ENCODE results near the gene COLEC11. TPM values are rescaled to one million over a fixed set of nuclear protein-coding genes. Genes with fewer than 3 reads are reported as not detected.

COLEC11 gene
- total and polyA plus RNA-seq, 2 of the 13 experiments (the other 11 are each of a cell fraction or from before 2014, with no cell fraction given) = 1.5 to 3.0 TPM

DNA sequence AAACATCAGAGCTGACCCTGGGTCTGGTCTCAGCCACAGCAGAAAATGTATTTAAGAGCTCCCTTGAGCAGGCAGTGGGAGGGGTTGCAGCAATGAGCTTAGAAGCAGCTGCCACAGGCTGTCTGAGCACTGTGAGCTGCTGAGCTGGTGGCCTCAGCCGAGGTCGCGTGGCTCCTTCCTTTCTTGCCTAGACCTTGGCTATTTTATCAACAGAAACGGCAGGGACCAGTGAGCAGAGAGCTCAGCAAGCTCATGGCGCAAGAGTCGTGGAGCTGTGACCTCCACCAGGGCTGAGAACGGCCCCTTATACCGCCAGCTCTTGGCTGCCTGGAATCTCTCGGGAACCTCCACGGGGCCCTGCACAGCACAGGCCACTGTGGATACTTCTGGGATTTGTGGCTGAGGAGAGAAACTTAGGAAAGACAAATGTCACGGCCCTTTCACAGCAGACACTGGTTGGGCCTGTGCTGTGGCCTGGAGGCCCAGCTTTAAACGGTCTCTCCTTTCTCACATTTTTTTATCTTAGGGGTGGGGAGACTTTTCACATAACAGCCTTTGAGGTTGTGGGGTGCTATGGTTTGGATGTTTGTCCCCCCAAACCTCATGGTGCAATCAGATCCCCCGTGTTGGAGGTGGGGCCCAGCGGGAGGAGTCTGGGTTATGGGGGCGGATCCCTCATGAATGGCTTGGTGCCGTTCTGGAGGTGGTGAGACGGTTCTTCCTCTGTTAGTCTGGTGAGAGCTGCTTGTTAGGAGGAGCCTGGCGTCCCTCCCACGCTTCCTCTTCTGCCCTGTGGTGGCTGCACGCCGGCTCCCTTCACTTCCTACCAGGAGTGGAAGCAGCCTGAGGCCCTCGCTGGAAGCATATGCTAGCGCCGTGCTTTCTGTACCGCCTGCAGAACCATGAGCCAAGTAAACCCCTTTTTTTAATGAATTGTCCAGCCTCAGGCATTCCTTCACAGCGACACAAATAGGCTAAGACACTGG, 64.8 kb downstream of the COLEC11 start (continued):
- TF ChIP-seq DNMT1 (CRISPR knock-in tag; IDR thresholded peaks at IDR 0.05) (peak; percentile 61; the same call in 1 of the 2 replicates), RXRB (CRISPR knock-in tag; IDR thresholded peaks at IDR 0.05; ENCODE audit: borderline replicate concordance) (no peak), NFIB (CRISPR knock-in tag; IDR thresholded peaks at IDR 0.05; ENCODE audit: borderline replicate concordance) (no peak), ZSCAN12 (CRISPR knock-in tag; IDR thresholded peaks at IDR 0.05) (no peak), ERF (CRISPR knock-in tag; IDR thresholded peaks at IDR 0.05) (no peak), FOXM1 (CRISPR knock-in tag; IDR thresholded peaks at IDR 0.05) (no peak), ZNF430 (CRISPR knock-in tag; IDR thresholded peaks at IDR 0.05) (peak; percentile 17; the same call in 1 of the 2 replicates), NCOA5 (CRISPR knock-in tag; IDR thresholded peaks at IDR 0.05) (no peak), PPARG (CRISPR knock-in tag; conservative IDR thresholded peaks at IDR 0.05) (no peak), MTF2 (CRISPR knock-in tag; IDR thresholded peaks at IDR 0.05; ENCODE audit: borderline replicate concordance) (no peak), ZNF652 (CRISPR knock-in tag; IDR thresholded peaks at IDR 0.05; ENCODE audit: borderline replicate concordance, low read depth) (no peak), ZMAT3 (CRISPR knock-in tag; conservative IDR thresholded peaks at IDR 0.05) (no peak), ZNF337 (CRISPR knock-in tag; IDR thresholded peaks at IDR 0.05; ENCODE audit: borderline replicate concordance, low read depth) (no peak), ZNF577 (CRISPR knock-in tag; IDR thresholded peaks at IDR 0.05; ENCODE audit: borderline replicate concordance, low read depth) (no peak), ZNF572 (CRISPR knock-in tag; IDR thresholded peaks at IDR 0.05) (no peak), MED8 (CRISPR knock-in tag; IDR thresholded peaks at IDR 0.05; ENCODE audit: insufficient replicate concordance) (no peak), ZNF274 (CRISPR knock-in tag; IDR thresholded peaks at IDR 0.05) (peak; percentile 51; the same call in 1 of the 2 replicates), ZNF883 (CRISPR knock-in tag; IDR thresholded peaks at IDR 0.05; ENCODE audit: not compliant biosample characterization) (no peak), MXI1 (IDR thresholded peaks at IDR 0.05; ENCODE audit: borderline replicate concordance, low read depth, low read length) (no peak), PRMT3 (CRISPR knock-in tag; IDR thresholded peaks at IDR 0.05; ENCODE audit: borderline replicate concordance, low read depth) (0 out of 2 replicates have a peak, but pooled peaks have one; percentile 38), FOSL1 (CRISPR knock-in tag; IDR thresholded peaks at IDR 0.05; ENCODE audit: borderline replicate concordance) (no peak)
- TF ChIP-seq, protein P1, sequence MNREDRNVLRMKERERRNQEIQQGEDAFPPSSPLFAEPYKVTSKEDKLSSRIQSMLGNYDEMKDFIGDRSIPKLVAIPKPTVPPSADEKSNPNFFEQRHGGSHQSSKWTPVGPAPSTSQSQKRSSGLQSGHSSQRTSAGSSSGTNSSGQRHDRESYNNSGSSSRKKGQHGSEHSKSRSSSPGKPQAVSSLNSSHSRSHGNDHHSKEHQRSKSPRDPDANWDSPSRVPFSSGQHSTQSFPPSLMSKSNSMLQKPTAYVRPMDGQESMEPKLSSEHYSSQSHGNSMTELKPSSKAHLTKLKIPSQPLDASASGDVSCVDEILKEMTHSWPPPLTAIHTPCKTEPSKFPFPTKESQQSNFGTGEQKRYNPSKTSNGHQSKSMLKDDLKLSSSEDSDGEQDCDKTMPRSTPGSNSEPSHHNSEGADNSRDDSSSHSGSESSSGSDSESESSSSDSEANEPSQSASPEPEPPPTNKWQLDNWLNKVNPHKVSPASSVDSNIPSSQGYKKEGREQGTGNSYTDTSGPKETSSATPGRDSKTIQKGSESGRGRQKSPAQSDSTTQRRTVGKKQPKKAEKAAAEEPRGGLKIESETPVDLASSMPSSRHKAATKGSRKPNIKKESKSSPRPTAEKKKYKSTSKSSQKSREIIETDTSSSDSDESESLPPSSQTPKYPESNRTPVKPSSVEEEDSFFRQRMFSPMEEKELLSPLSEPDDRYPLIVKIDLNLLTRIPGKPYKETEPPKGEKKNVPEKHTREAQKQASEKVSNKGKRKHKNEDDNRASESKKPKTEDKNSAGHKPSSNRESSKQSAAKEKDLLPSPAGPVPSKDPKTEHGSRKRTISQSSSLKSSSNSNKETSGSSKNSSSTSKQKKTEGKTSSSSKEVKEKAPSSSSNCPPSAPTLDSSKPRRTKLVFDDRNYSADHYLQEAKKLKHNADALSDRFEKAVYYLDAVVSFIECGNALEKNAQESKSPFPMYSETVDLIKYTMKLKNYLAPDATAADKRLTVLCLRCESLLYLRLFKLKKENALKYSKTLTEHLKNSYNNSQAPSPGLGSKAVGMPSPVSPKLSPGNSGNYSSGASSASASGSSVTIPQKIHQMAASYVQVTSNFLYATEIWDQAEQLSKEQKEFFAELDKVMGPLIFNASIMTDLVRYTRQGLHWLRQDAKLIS (CRISPR knock-in tag; IDR thresholded peaks at IDR 0.05) = no peak
- TF ChIP-seq, protein P2, sequence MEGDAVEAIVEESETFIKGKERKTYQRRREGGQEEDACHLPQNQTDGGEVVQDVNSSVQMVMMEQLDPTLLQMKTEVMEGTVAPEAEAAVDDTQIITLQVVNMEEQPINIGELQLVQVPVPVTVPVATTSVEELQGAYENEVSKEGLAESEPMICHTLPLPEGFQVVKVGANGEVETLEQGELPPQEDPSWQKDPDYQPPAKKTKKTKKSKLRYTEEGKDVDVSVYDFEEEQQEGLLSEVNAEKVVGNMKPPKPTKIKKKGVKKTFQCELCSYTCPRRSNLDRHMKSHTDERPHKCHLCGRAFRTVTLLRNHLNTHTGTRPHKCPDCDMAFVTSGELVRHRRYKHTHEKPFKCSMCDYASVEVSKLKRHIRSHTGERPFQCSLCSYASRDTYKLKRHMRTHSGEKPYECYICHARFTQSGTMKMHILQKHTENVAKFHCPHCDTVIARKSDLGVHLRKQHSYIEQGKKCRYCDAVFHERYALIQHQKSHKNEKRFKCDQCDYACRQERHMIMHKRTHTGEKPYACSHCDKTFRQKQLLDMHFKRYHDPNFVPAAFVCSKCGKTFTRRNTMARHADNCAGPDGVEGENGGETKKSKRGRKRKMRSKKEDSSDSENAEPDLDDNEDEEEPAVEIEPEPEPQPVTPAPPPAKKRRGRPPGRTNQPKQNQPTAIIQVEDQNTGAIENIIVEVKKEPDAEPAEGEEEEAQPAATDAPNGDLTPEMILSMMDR (CRISPR knock-in tag; IDR thresholded peaks at IDR 0.05) = no peak
- TF ChIP-seq, protein P3, sequence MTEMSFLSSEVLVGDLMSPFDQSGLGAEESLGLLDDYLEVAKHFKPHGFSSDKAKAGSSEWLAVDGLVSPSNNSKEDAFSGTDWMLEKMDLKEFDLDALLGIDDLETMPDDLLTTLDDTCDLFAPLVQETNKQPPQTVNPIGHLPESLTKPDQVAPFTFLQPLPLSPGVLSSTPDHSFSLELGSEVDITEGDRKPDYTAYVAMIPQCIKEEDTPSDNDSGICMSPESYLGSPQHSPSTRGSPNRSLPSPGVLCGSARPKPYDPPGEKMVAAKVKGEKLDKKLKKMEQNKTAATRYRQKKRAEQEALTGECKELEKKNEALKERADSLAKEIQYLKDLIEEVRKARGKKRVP (CRISPR knock-in tag; IDR thresholded peaks at IDR 0.05) = no peak
